OCI-LY7 (cell line): Measurements from ENCODE around the gene NRG2. TPM values are rescaled to one million over a fixed set of nuclear protein-coding genes. Genes with fewer than 3 reads are reported as not detected.

Source experiments
- BruUV-seq: library from RNA; stranded (reverse); fragments of 400-500 nt; replicated peaks from 2 replicates; lab custom pipeline; 2021; lab: Mats Ljungman, UMichigan
- CTCF ChIA-PET: fragments of 300-600 bp; sonication (Branson Sonifier 250); formaldehyde crosslinking; loops from one replicate; lab custom pipeline; 2022; ENCODE audit warnings: antibody characterized with exemption; ENCODE audit not compliant: unreplicated experiment; lab: Charles Lee
- POLR2A ChIA-PET: fragments of 300-600 bp; sonication (Branson Sonifier 250); formaldehyde crosslinking; loops from one replicate; lab custom pipeline; 2022; ENCODE audit warnings: antibody characterized with exemption; lab: Charles Lee
- DNase-seq: peaks from one replicate; pipeline ENCODE4 v3.0.0-alpha.2; 2015; ENCODE audit warnings: low spot score
- H2AFZ ChIP-seq: fragments of 200-600 bp; sonication (generic), shearing (Covaris generic); 2 replicates; pipeline ENCODE4 v1.6.1; 2014; ENCODE audit warnings: mild to moderate bottlenecking, antibody characterized with exemption, low read length, moderate library complexity
- H3K27ac ChIP-seq: fragments of 200-600 bp; sonication (generic); 2 replicates; pipeline ENCODE4 v1.5.1; 2014; ENCODE audit warnings: mixed run types, low read depth, mild to moderate bottlenecking, moderate library complexity, low read length, inconsistent platforms; ENCODE audit not compliant: poor library complexity, severe bottlenecking
- H3K36me3 ChIP-seq: fragments of 200-600 bp; sonication (generic); 2 replicates; pipeline ENCODE4 v1.6.1; 2014; ENCODE audit warnings: mild to moderate bottlenecking, antibody characterized with exemption, low read length, moderate library complexity, mixed read lengths; ENCODE audit not compliant: insufficient read depth
- H3K4me1 ChIP-seq: fragments of 200-600 bp; sonication (generic); 2 replicates; pipeline ENCODE4 v1.5.1; 2014; ENCODE audit warnings: mild to moderate bottlenecking, low read length; ENCODE audit not compliant: insufficient read depth, poor library complexity, severe bottlenecking
- H3K4me2 ChIP-seq: fragments of 200-600 bp; sonication (generic); 2 replicates; pipeline ENCODE4 v1.6.1; 2014; ENCODE audit warnings: mild to moderate bottlenecking, low read length
- H3K4me3 ChIP-seq: fragments of 200-600 bp; sonication (generic); 2 replicates; pipeline ENCODE4 v1.5.1; 2014; ENCODE audit warnings: mild to moderate bottlenecking, low read depth, low read length; ENCODE audit not compliant: poor library complexity, severe bottlenecking
- H3K79me2 ChIP-seq: fragments of 200-600 bp; sonication (generic); 2 replicates; pipeline ENCODE4 v1.6.1; 2016; ENCODE audit warnings: low read depth, mild to moderate bottlenecking, low read length, moderate library complexity, mixed read lengths; ENCODE audit not compliant: insufficient read depth
- H3K9me2 ChIP-seq: fragments of 200-600 bp; sonication (generic); 2 replicates; pipeline ENCODE4 v1.6.1; 2016; ENCODE audit warnings: mild to moderate bottlenecking, low read length, mixed read lengths; ENCODE audit not compliant: insufficient read depth
- H3K9me3 ChIP-seq: fragments of 200-600 bp; sonication (generic); 2 replicates; pipeline ENCODE4 v1.6.1; 2014; ENCODE audit warnings: mild to moderate bottlenecking, mixed run types, low read length, mixed read lengths
- H4K20me1 ChIP-seq: fragments of 200-600 bp; sonication (generic); 2 replicates; pipeline ENCODE4 v1.6.1; 2014; ENCODE audit warnings: mild to moderate bottlenecking, antibody characterized with exemption, low read length, moderate library complexity, mixed read lengths; ENCODE audit not compliant: insufficient read depth
- CTCF ChIP-seq: fragments of 200-600 bp; sonication (generic); conservative IDR thresholded peaks from 2 replicates; pipeline ENCODE4 v1.5.1; 2014; ENCODE audit warnings: mild to moderate bottlenecking, antibody characterized with exemption, low read length, moderate library complexity, mixed read lengths
- EZH2phosphoT487 ChIP-seq: fragments of 200-600 bp; sonication (generic); IDR thresholded peaks from 2 replicates; pipeline ENCODE4 v1.6.1; 2018; ENCODE audit warnings: low read depth, borderline replicate concordance, mild to moderate bottlenecking, mixed run types, antibody characterized with exemption, low read length, moderate library complexity, mixed read lengths
- intact Hi-C: fragments of 100-400 bp; cut with micrococcal nuclease; formaldehyde crosslinking; loops from one replicate; pipeline ENCODE4 v1.10.0; 2022; ENCODE audit not compliant: unreplicated experiment
- total RNA-seq, 2 experiments: library from RNA; depleted of rRNA in 1 of 2; stranded (reverse); fragments of >200 nt in 1 of 2; shearing (Covaris generic) in 1 of 2; gene quantifications; 2 replicates each; pipeline ENCODE4 v1.2.3, GENCODE V29; 2014 to 2022

Gene NRG2
- total RNA-seq, 2 experiments from 2014 or later, result 1.7 TPM; not detected in 1

GRCh38 chr5:139955053-139955605, 88.0 kb downstream of the NRG2 start:
- DNase-seq, result no peak
- CTCF ChIA-PET, result no interaction called here
- Histone ChIP-seq H4K20me1 (no peaks in the 10 kb centered on the region), H3K9me3 (no peaks in the 10 kb centered on the region), H2AFZ (no peak overlapping the region), H3K4me3 (no peak overlapping the region), H3K4me1 (no peaks in the 10 kb centered on the region), H3K4me2 (no peak overlapping the region), H3K79me2 (no peaks in the 10 kb centered on the region), H3K27ac (no peak overlapping the region), H3K36me3 (no peaks in the 10 kb centered on the region), H3K9me2 (no peaks in the 10 kb centered on the region)
- POLR2A ChIA-PET, result interaction anchor here (0.6 kb wide), 1 partner anchor 31 kb away, joined by 3 read pairs; no protein-coding TSS in a partner anchor
- TF ChIP-seq EZH2phosphoT487 (no peak), CTCF (no peak)
- no TSS peak for BruUV-seq
- intact Hi-C loops, result no loop called here

- POLR2A ChIA-PET, result no interaction called here
- Histone ChIP-seq H3K79me2 (no peaks in the 10 kb centered on the region), H3K4me3 (no peak overlapping the region), H2AFZ (no peak overlapping the region), H3K27ac (no peak overlapping the region), H3K4me2 (no peak overlapping the region), H4K20me1 (no peaks in the 10 kb centered on the region), H3K9me2 (no peaks in the 10 kb centered on the region), H3K36me3 (no peaks in the 10 kb centered on the region), H3K4me1 (no peaks in the 10 kb centered on the region), H3K9me3 (no peaks in the 10 kb centered on the region)
- no TSS peak for BruUV-seq
- CTCF ChIA-PET, result no interaction called here
- TF ChIP-seq CTCF, result no peak
- no peak for TF ChIP-seq EZH2phosphoT487
- no peak for DNase-seq
- intact Hi-C loops, result no loop called here
Observed at GRCh38 chr5:139954462-139954861, 88.6 kb downstream of the NRG2 start.

GRCh38 chr5:139954022-139954421, 89.1 kb downstream of the NRG2 start:
- POLR2A ChIA-PET, result no interaction called here
- BruUV-seq, result no TSS peak
- no peaks in the 10 kb centered on the region for H3K79me2 ChIP-seq

More at GRCh38 chr5:139954022-139954421, 89.1 kb downstream of the NRG2 start:
- DNase-seq, result no peak
- no peaks in the 10 kb centered on the region for H3K4me1 ChIP-seq
- H3K4me3 ChIP-seq, result no peak overlapping the region
- no peaks in the 10 kb centered on the region for H3K9me2 ChIP-seq
- H4K20me1 ChIP-seq, result no peaks in the 10 kb centered on the region
- CTCF ChIA-PET, result no interaction called here
- no peak overlapping the region for H3K4me2 ChIP-seq
- H2AFZ ChIP-seq, result no peak overlapping the region
- no peaks in the 10 kb centered on the region for H3K36me3 ChIP-seq
- no peak overlapping the region for H3K27ac ChIP-seq
- TF ChIP-seq EZH2phosphoT487, result no peak
- TF ChIP-seq CTCF, result no peak
- H3K9me3 ChIP-seq, result no peaks in the 10 kb centered on the region
- intact Hi-C loops, result no loop called here
